GM23248 (cell line): ENCODE measurements around the gene LMAN2.

ENCODE experiments used
- EZH2 ChIP-seq: fragments of 200-600 bp; sonication (generic); IDR thresholded peaks from 2 replicates; pipeline ENCODE4 v1.6.1; 2018; ENCODE audit warnings: antibody characterized with exemption, mild to moderate bottlenecking; ENCODE audit not compliant: insufficient read depth, poor library complexity, severe bottlenecking
- EZH2phosphoT487 ChIP-seq: fragments of 200-600 bp; sonication (generic); IDR thresholded peaks from 2 replicates; pipeline ENCODE4 v1.6.1; 2018; ENCODE audit warnings: antibody characterized with exemption, moderate library complexity, mild to moderate bottlenecking, low read depth; ENCODE audit not compliant: insufficient read depth

DNA sequence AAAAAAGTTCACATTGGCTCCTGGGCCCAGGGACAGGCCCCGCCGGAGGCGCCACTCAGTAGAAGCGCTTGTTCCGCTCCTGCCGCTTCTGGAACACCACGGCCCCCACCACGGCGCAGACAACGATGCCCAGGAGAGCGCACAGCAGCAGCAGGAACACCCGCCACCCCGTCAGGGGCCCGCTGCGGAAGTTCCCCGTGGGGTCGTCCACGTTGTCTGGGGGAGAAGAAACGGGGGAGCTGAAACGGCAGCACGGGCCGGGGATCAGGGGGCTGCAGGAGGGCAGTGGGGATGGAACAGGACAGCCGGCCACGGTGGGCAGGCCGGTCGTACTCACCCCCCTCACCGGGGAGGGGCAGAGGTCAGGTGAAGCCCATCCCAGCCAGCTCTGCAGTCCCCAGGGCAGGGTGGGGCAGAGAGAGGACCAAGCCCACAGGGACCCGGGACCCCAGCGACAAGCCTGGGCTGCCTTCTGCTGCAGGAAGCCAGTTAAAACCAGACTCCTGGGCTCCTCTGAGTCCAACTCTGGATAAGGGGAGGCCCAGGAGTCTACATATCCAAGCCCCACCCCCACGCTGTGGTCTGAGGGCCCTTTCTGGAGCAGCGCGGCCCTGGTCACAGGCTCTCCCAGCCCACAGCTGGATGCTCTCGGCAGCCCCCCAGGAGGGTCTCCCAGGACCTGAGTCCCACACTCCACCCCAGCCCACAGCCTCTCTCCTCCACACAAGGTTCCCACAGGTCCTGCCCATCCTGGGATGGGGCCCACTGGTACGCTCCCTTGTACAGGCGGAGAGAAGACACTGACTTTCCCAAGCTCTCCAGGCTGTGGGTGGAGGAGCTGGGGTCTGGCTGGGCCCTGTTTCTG lies 19.2 kb downstream of the LMAN2 start:
- no peak for TF ChIP-seq EZH2
- no peak for TF ChIP-seq EZH2phosphoT487
